Measurements from ENCODE around the gene IFNE.

- TF ChIP-seq, protein P1, sequence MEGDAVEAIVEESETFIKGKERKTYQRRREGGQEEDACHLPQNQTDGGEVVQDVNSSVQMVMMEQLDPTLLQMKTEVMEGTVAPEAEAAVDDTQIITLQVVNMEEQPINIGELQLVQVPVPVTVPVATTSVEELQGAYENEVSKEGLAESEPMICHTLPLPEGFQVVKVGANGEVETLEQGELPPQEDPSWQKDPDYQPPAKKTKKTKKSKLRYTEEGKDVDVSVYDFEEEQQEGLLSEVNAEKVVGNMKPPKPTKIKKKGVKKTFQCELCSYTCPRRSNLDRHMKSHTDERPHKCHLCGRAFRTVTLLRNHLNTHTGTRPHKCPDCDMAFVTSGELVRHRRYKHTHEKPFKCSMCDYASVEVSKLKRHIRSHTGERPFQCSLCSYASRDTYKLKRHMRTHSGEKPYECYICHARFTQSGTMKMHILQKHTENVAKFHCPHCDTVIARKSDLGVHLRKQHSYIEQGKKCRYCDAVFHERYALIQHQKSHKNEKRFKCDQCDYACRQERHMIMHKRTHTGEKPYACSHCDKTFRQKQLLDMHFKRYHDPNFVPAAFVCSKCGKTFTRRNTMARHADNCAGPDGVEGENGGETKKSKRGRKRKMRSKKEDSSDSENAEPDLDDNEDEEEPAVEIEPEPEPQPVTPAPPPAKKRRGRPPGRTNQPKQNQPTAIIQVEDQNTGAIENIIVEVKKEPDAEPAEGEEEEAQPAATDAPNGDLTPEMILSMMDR (IDR thresholded peaks at IDR 0.05): no peak
- no peak for TF ChIP-seq EP300 (IDR thresholded peaks at IDR 0.05)
- no peak for TF ChIP-seq POLR2AphosphoS5 (IDR thresholded peaks at IDR 0.05)
- no peak for TF ChIP-seq POLR2A (IDR thresholded peaks at IDR 0.05)
Measured at GRCh38 chr9:21525174-21525573, 43.1 kb upstream of the IFNE start.
